ENCODE data around the gene GCLC.
"Not testable (repeated sequence)": the region's sequence is repeated elsewhere in the genome, so short reads cannot be mapped to it uniquely, and the experiment has no call there.

DNA sequence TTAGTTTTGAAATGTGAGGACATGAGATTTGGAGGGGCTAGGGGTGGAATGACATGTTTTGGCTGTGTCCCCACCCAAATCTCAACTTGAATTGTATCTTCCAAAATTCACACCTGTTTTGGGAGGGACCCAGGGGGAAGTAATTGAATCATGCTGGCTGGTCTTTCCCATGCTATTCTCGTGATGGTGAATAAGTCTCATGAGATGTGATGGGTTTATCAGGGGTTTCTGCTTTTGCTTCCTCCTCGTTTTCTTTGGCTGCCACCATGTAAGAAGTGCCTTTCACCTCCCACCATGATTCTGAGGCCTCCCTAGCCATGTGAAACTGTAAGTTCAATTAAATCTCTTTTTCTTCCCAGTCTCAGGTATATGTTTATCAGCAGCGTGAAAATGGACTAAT lies 8.7 kb upstream of the GCLC start:
- not testable (repeated sequence) for TF ChIP-seq EZH2 (IDR thresholded peaks at IDR 0.05); POLR2AphosphoS5 (IDR thresholded peaks at IDR 0.05; ENCODE audit: borderline replicate concordance, low read depth, low read length); FOXP2 (optimal IDR thresholded peaks at IDR 0.05; ENCODE audit: control extremely low read depth, extremely low read length, insufficient read depth)

Measured in SK-N-MC (cell line).